ENCODE results near the gene MBNL2. TPM values are rescaled to one million over a fixed set of nuclear protein-coding genes. Genes with fewer than 3 reads are reported as not detected.

Gene MBNL2
- total RNA-seq, 3 donors from 2014 or later (not counting 1 experiment from before 2014, with no cell fraction given) = 30.9 to 38.3 (median 33.1) TPM

- peaks cover 53 to 61% of the 10 kb centered on the region in 2 donors for H3K4me1 Mint-ChIP-seq
- peak overlapping the region in 1 of 2 donors; percentile 63 for H3K27ac Mint-ChIP-seq
- H3K9me3 Mint-ChIP-seq = no peaks in the 10 kb centered on the region
- Histone ChIP-seq H3K27ac (ENCODE audit: low read length) (no peak overlapping the region), H3K9me3 (ENCODE audit: control insufficient read depth, insufficient read depth, low read length) (no peaks in the 10 kb centered on the region), H3K4me3 (ENCODE audit: low read length) (no peak overlapping the region), H3K27me3 (ENCODE audit: control insufficient read depth, insufficient read depth, low read length) (no peaks in the 10 kb centered on the region), H3K36me3 (ENCODE audit: control insufficient read depth, insufficient read depth, low read length) (no peaks in the 10 kb centered on the region), H3K4me1 (ENCODE audit: control insufficient read depth, insufficient read depth, low read length) (peaks cover 19% of the 10 kb centered on the region)
- H3K36me3 Mint-ChIP-seq = no peaks in the 10 kb centered on the region
- H3K27me3 Mint-ChIP-seq (ENCODE audit: low read depth in 2 of 2) = no peaks in the 10 kb centered on the region
- intact Hi-C loops (cut with micrococcal nuclease) = no loop called here
- no peak overlapping the region for H3K4me3 Mint-ChIP-seq
- WGBS (ENCODE audit: insufficient coverage) = 89% methylated on average over 5 of the region's 5 CpGs
- no peak for DNase-seq
- ATAC-seq = no peak
- TF ChIP-seq CTCF (IDR thresholded peaks at IDR 0.05) = no peak
Observed at GRCh38 chr13:97256343-97256783, 34.2 kb downstream of the MBNL2 start.

- Histone ChIP-seq H3K4me1 (ENCODE audit: control insufficient read depth, insufficient read depth, low read length) (peaks cover 27% of the 10 kb centered on the region), H3K9me3 (ENCODE audit: control insufficient read depth, insufficient read depth, low read length) (no peaks in the 10 kb centered on the region), H3K4me3 (ENCODE audit: low read length) (no peak overlapping the region), H3K27ac (ENCODE audit: low read length) (no peak overlapping the region), H3K27me3 (ENCODE audit: control insufficient read depth, insufficient read depth, low read length) (no peaks in the 10 kb centered on the region), H3K36me3 (ENCODE audit: control insufficient read depth, insufficient read depth, low read length) (no peaks in the 10 kb centered on the region)
- H3K27ac Mint-ChIP-seq = peak overlapping the region; percentile 43 to 63
- ATAC-seq (no peak), DNase-seq (no peak)
- no peak overlapping the region for H3K4me3 Mint-ChIP-seq
- no peaks in the 10 kb centered on the region for H3K9me3 Mint-ChIP-seq
- no peak for TF ChIP-seq CTCF (IDR thresholded peaks at IDR 0.05)
- intact Hi-C loops (cut with micrococcal nuclease) = no loop called here
- H3K27me3 Mint-ChIP-seq (ENCODE audit: low read depth in 2 of 2) = no peaks in the 10 kb centered on the region
- 93% methylated on average over 6 of the region's 6 CpGs for WGBS (ENCODE audit: insufficient coverage)
- H3K4me1 Mint-ChIP-seq = peaks cover 63 to 71% of the 10 kb centered on the region in 2 donors
- no peaks in the 10 kb centered on the region for H3K36me3 Mint-ChIP-seq
Observed at GRCh38 chr13:97257228-97257755, 35.2 kb downstream of the MBNL2 start.

- WGBS (ENCODE audit: insufficient coverage) = 66% methylated on average over 11 of the region's 13 CpGs
- ATAC-seq (peak in 1 of 3 donors; percentile 8), DNase-seq (peak in 1 of 2 donors; percentile 30)
- Histone ChIP-seq H3K4me1 (ENCODE audit: control insufficient read depth, insufficient read depth, low read length) (peaks cover 27% of the 10 kb centered on the region), H3K9me3 (ENCODE audit: control insufficient read depth, insufficient read depth, low read length) (no peaks in the 10 kb centered on the region), H3K27ac (ENCODE audit: low read length) (no peak overlapping the region), H3K27me3 (ENCODE audit: control insufficient read depth, insufficient read depth, low read length) (no peaks in the 10 kb centered on the region), H3K4me3 (ENCODE audit: low read length) (no peak overlapping the region), H3K36me3 (ENCODE audit: control insufficient read depth, insufficient read depth, low read length) (no peaks in the 10 kb centered on the region)
- TF ChIP-seq CTCF (IDR thresholded peaks at IDR 0.05) = no peak
- Mint-ChIP-seq H3K9me3 (no peaks in the 10 kb centered on the region), H3K4me3 (no peak overlapping the region), H3K27me3 (ENCODE audit: low read depth in 2 of 2) (no peaks in the 10 kb centered on the region), H3K27ac (peak overlapping the region in 1 of 2 donors; percentile 81), H3K4me1 (peaks cover 69 to 76% of the 10 kb centered on the region in 2 donors), H3K36me3 (no peaks in the 10 kb centered on the region)
- intact Hi-C loops (cut with micrococcal nuclease) = no loop called here
Observed at GRCh38 chr13:97257800-97258799, 36.0 kb downstream of the MBNL2 start.
